H1 (cell line): ENCODE results near the gene TBCD. TPM values are rescaled to one million over a fixed set of nuclear protein-coding genes. Genes with fewer than 3 reads are reported as not detected.

ENCODE experiments used
- EGR1 ChIP-seq: IDR thresholded peaks from 2 replicates; pipeline ENCODE4 v1.6.1; 2011; ENCODE audit warnings: low read depth, low read length, borderline replicate concordance
- EP300 ChIP-seq, 2 experiments: IDR thresholded peaks; 1 replicate in 1 of 2; 2 replicates in 1 of 2; pipeline ENCODE4 v1.6.1; 2011 to 2012; ENCODE audit warnings: low read depth in 2 of 2, low read length in 2 of 2, mild to moderate bottlenecking in 2 of 2, borderline replicate concordance in 1 of 2, inconsistent platforms in 1 of 2, moderate library complexity in 1 of 2
- KDM1A ChIP-seq: fragments of 200-600, 300-600 bp; sonication (generic); IDR thresholded peaks from 2 replicates; pipeline ENCODE4 v1.7.1; 2016; ENCODE audit warnings: mild to moderate bottlenecking, low read length, borderline replicate concordance
- MAX ChIP-seq: IDR thresholded peaks from 2 replicates; pipeline ENCODE4 v1.6.1; 2012; ENCODE audit warnings: inconsistent platforms
- NANOG ChIP-seq: IDR thresholded peaks from 2 replicates; pipeline ENCODE4 v1.6.1; 2011; ENCODE audit warnings: low read length, low read depth, mild to moderate bottlenecking, inconsistent platforms; ENCODE audit not compliant: insufficient read depth, poor library complexity, severe bottlenecking
- TAF1 ChIP-seq: IDR thresholded peaks from 2 replicates; pipeline ENCODE4 v1.6.1; 2011; ENCODE audit warnings: mild to moderate bottlenecking, low read depth, low read length
- TEAD4 ChIP-seq: IDR thresholded peaks from 2 replicates; pipeline ENCODE4 v1.6.1; 2012; ENCODE audit warnings: low read depth, low read length, inconsistent platforms, mixed read lengths
- polyA plus RNA-seq, 7 experiments: library from polyadenylated mRNA; depleted of rRNA in 3 of 7; stranded (reverse) in 5 of 7; unstranded in 2 of 7; fragments of >200 nt in 5 of 7; fragments of 200-250 nt in 2 of 7; gene quantifications; 1 replicate in 5 of 7; 2 replicates in 1 of 7; 4 replicates in 1 of 7; pipeline versions ENCODE4 v1.2.1 to v1.2.3, GENCODE V29; 2011 to 2013; ENCODE audit warnings: missing spikeins in 2 of 7, mixed read lengths in 2 of 7
- total RNA-seq: library from RNA; stranded (reverse); fragmentation: NEBNext Ultra II Directional; extraction: Animal tissue kit (Norgen Biotek cat#: 25700); gene quantifications from 2 replicates; pipeline ENCODE4 v1.2.1, GENCODE V29; 2021

The TBCD gene
- total and polyA plus RNA-seq, 2 of the 8 experiments (the other 6 are each of a cell fraction or from before 2014, with no cell fraction given) = 118 to 162 TPM

GRCh38 chr17:82822281-82822680 lies 70.4 kb downstream of the TBCD start (continued):
- TF ChIP-seq KDM1A (no peak), EGR1 (no peak), TEAD4 (no peak), TAF1 (no peak), MAX (no peak), EP300 (IDR thresholded peaks at IDR 0.05; ENCODE audit: borderline replicate concordance in 1 of 2, low read depth in 2 of 2, low read length in 2 of 2) (no peak), NANOG (no peak)
